ENCODE measurements around the gene ODR4. TPM values are rescaled to one million over a fixed set of nuclear protein-coding genes. Genes with fewer than 3 reads are reported as not detected.

ODR4 gene
- total and polyA plus RNA-seq, 4 donors: 10.3 to 29.3 (median 16.7) TPM

DNA sequence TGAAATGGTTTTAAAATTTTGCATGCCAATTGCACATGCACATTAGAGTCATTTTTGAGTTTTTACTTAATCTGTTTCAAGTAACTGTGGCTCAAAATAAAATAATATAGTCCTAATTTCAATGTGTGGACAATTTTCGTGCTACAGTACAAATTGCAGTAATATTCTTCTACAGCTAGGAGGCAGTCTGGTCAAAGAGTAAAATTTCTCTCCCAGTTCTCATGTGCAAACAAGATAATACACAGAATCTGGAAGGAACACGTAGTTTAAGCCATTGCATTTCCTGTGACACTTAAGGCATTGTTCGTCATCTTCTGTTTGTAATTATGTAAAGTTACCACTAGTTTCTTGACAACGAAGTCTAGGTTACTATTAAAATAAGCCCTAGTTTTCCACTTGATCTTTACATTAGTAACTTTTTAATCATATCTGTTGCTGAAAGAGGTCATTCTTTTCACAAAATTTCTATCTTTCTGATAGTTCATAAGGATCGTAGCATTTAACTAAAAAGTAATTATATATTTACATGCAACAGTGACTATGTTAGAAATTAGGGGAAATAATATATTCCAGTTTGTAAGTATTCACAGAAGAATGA, 28.9 kb downstream of the ODR4 start:
- no peak overlapping the region for H3K4me3 ChIP-seq
- TF ChIP-seq, protein P1, sequence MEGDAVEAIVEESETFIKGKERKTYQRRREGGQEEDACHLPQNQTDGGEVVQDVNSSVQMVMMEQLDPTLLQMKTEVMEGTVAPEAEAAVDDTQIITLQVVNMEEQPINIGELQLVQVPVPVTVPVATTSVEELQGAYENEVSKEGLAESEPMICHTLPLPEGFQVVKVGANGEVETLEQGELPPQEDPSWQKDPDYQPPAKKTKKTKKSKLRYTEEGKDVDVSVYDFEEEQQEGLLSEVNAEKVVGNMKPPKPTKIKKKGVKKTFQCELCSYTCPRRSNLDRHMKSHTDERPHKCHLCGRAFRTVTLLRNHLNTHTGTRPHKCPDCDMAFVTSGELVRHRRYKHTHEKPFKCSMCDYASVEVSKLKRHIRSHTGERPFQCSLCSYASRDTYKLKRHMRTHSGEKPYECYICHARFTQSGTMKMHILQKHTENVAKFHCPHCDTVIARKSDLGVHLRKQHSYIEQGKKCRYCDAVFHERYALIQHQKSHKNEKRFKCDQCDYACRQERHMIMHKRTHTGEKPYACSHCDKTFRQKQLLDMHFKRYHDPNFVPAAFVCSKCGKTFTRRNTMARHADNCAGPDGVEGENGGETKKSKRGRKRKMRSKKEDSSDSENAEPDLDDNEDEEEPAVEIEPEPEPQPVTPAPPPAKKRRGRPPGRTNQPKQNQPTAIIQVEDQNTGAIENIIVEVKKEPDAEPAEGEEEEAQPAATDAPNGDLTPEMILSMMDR (IDR thresholded peaks at IDR 0.05; ENCODE audit: control extremely low read depth, extremely low read depth): peak; percentile 65
- DNase-seq (peak in 2 of 3 donors; percentile 69 to 75), ATAC-seq (ENCODE audit: insufficient read depth, low FRiP score) (no peak)
- no peaks in the 10 kb centered on the region for H3K9me3 ChIP-seq (ENCODE audit: control insufficient read depth in 4 of 4, insufficient read depth in 3 of 4, low read length in 3 of 4)
- no peak overlapping the region for H3K9ac ChIP-seq (ENCODE audit: insufficient read depth in 1 of 2, low read length in 2 of 2)
- no peaks in the 10 kb centered on the region for H3K4me1 ChIP-seq (ENCODE audit: control insufficient read depth in 5 of 5, insufficient read depth in 5 of 5, low read length in 5 of 5)
- no peak overlapping the region for H3K27ac ChIP-seq (ENCODE audit: low read depth in 1 of 2, low read length in 1 of 2)
- peaks cover 0 to 17% (median 7%) of the 10 kb centered on the region in 4 donors for H3K36me3 ChIP-seq (ENCODE audit: control insufficient read depth in 4 of 4, insufficient read depth in 4 of 4, low read length in 4 of 4)
- H3K27me3 ChIP-seq (ENCODE audit: control insufficient read depth in 3 of 3, insufficient read depth in 3 of 3, low read length in 2 of 3): no peaks in the 10 kb centered on the region
- 27 to 33% methylated on average over 5 of the region's 5 CpGs for WGBS, 2 donors

DNA sequence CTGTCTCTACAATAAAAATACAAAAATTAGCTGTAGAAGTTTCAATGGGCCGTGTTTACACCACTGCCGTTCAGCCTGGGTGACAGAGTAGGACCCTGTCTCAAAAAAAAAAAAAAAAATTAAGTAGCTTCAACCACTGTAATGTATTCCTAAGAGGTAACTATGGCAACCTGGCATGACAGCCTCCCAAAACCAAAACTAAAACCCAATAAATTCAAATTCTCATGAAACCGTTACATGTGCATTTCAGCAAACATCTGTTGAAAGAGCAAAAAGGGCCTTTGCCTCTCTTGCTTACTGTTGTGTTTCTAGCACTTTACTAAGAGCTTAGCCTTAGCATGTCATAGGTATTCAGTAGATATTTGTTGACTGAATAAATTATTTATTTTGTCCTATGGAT, 33.5 kb downstream of the ODR4 start:
- no peaks in the 10 kb centered on the region for H3K27me3 ChIP-seq (ENCODE audit: control insufficient read depth in 3 of 3, insufficient read depth in 3 of 3, low read length in 2 of 3)
- no peak overlapping the region for H3K4me3 ChIP-seq
- ATAC-seq (ENCODE audit: insufficient read depth, low FRiP score) (peak; percentile 27), DNase-seq (peak in 2 of 3 donors; percentile 17 to 49)
- WGBS, 2 donors: 78 to 85% methylated on average over 3 of the region's 3 CpGs
- H3K4me1 ChIP-seq (ENCODE audit: control insufficient read depth in 5 of 5, insufficient read depth in 5 of 5, low read length in 5 of 5): no peaks in the 10 kb centered on the region
- H3K36me3 ChIP-seq (ENCODE audit: control insufficient read depth in 4 of 4, insufficient read depth in 4 of 4, low read length in 4 of 4): peaks cover 7 to 23% (median 12%) of the 10 kb centered on the region in 4 donors
- no peak overlapping the region for H3K9ac ChIP-seq (ENCODE audit: insufficient read depth in 1 of 2, low read length in 2 of 2)
- H3K9me3 ChIP-seq (ENCODE audit: control insufficient read depth in 4 of 4, insufficient read depth in 3 of 4, low read length in 3 of 4): no peaks in the 10 kb centered on the region
- no peak overlapping the region for H3K27ac ChIP-seq (ENCODE audit: low read depth in 1 of 2, low read length in 1 of 2)
- TF ChIP-seq, protein P1 (IDR thresholded peaks at IDR 0.05; ENCODE audit: control extremely low read depth, extremely low read depth): no peak

DNA sequence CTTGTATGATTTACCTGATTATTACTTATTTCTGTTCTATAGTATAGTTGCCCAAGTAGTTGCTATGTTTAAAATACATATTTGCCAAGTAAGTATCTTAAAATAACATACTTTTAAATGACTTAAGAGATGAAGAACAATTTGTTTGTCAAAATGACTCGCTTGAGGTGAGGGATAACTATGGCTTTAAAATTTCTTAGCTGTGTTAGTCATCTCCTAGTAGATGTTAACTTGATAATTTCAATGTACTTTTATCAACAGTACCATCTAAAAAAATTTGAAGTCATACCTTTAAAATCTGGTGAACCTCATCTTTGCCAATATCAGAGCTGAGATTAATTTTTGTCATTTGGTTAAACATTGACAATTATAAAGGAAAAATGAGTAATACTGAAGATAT, 37.7 kb downstream of the ODR4 start:
- no peak overlapping the region for H3K9ac ChIP-seq (ENCODE audit: insufficient read depth in 1 of 2, low read length in 2 of 2)
- no peak overlapping the region for H3K4me3 ChIP-seq
- ATAC-seq (ENCODE audit: insufficient read depth, low FRiP score) (no peak), DNase-seq (no peak)
- H3K36me3 ChIP-seq (ENCODE audit: control insufficient read depth in 4 of 4, insufficient read depth in 4 of 4, low read length in 4 of 4): peaks cover 5 to 24% (median 12%) of the 10 kb centered on the region in 4 donors
- no peaks in the 10 kb centered on the region for H3K4me1 ChIP-seq (ENCODE audit: control insufficient read depth in 5 of 5, insufficient read depth in 5 of 5, low read length in 5 of 5)
- H3K27me3 ChIP-seq (ENCODE audit: control insufficient read depth in 3 of 3, insufficient read depth in 3 of 3, low read length in 2 of 3): no peaks in the 10 kb centered on the region
- no peaks in the 10 kb centered on the region for H3K9me3 ChIP-seq (ENCODE audit: control insufficient read depth in 4 of 4, insufficient read depth in 3 of 4, low read length in 3 of 4)
- WGBS, 2 donors: 92 to 95% methylated on average over 1 of the region's 1 CpG
- no peak overlapping the region for H3K27ac ChIP-seq (ENCODE audit: low read depth in 1 of 2, low read length in 1 of 2)
- TF ChIP-seq, protein P1 (IDR thresholded peaks at IDR 0.05; ENCODE audit: control extremely low read depth, extremely low read depth): no peak

DNA sequence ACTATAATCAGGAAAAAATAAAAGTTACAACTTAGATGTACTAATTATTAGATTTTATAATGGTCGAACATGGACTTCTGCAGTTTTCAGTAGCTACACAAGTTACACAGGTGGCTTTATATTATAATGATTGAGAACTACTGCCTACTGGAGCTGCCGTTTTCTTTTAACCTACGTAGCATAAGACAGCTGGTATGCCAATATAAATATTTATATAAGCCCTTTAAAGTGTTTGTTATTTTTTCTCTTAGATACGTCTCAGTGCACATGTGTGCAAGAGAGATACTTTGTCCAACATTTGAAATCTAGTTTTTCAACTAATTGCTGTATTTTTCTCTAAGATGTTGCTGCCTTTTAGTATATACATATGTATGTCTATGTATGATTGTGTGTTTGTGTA, 42.9 kb downstream of the ODR4 start:
- no peak overlapping the region for H3K4me3 ChIP-seq
- H3K4me1 ChIP-seq (ENCODE audit: control insufficient read depth in 5 of 5, insufficient read depth in 5 of 5, low read length in 5 of 5): peaks cover 0 to 11% (median 2%) of the 10 kb centered on the region in 5 donors
- 50 to 79% methylated on average over 4 of the region's 4 CpGs for whole genome bisulfite sequencing, 2 donors
- ATAC-seq (ENCODE audit: insufficient read depth, low FRiP score) (no peak), DNase-seq (peak in 2 of 3 donors; percentile 11 to 33)
- H3K27me3 ChIP-seq (ENCODE audit: control insufficient read depth in 3 of 3, insufficient read depth in 3 of 3, low read length in 2 of 3): no peaks in the 10 kb centered on the region
- H3K27ac ChIP-seq (ENCODE audit: low read depth in 1 of 2, low read length in 1 of 2): no peak overlapping the region
- H3K9me3 ChIP-seq (ENCODE audit: control insufficient read depth in 4 of 4, insufficient read depth in 3 of 4, low read length in 3 of 4): no peaks in the 10 kb centered on the region
- H3K9ac ChIP-seq (ENCODE audit: insufficient read depth in 1 of 2, low read length in 2 of 2): no peak overlapping the region
- peaks cover 0 to 18% (median 8%) of the 10 kb centered on the region in 4 donors for H3K36me3 ChIP-seq (ENCODE audit: control insufficient read depth in 4 of 4, insufficient read depth in 4 of 4, low read length in 4 of 4)
- TF ChIP-seq, protein P1 (IDR thresholded peaks at IDR 0.05; ENCODE audit: control extremely low read depth, extremely low read depth): no peak

Measured in lung (tissue), 12 donors.